ENCODE results near the gene QTRT2. TPM values are rescaled to one million over a fixed set of nuclear protein-coding genes. Genes with fewer than 3 reads are reported as not detected.

Gene QTRT2
- total and polyA plus RNA-seq, 3 donors from 2014 or later: 17.9 to 29.5 (median 24.0) TPM

GRCh38 chr3:114071786-114072185 lies 15.2 kb downstream of the QTRT2 start:
- no peaks in the 10 kb centered on the region for H3K4me1 ChIP-seq
- no peak for DNase-seq
- WGBS, 2 donors: 33 to 43% methylated on average over 1 of the region's 1 CpG
- H3K4me3 ChIP-seq: no peak overlapping the region
- TF ChIP-seq POLR2A (IDR thresholded peaks at IDR 0.05) (no peak), CTCF (IDR thresholded peaks at IDR 0.05) (no peak)
- intact Hi-C loops (cut with DNase I; ENCODE audit: low total_unique reads): no loop called here
- no peak overlapping the region for H3K27ac ChIP-seq
- H3K9me3 ChIP-seq: no peaks in the 10 kb centered on the region
- H3K36me3 ChIP-seq (ENCODE audit: low read depth, missing control alignments): no peaks in the 10 kb centered on the region
- H3K27me3 ChIP-seq: no peaks in the 10 kb centered on the region

GRCh38 chr3:114076711-114077110 lies 20.2 kb downstream of the QTRT2 start:
- H3K27ac ChIP-seq: no peak overlapping the region
- WGBS, 2 donors: 83 to 91% methylated on average over 5 to 6 of the region's 6 CpGs
- H3K36me3 ChIP-seq (ENCODE audit: low read depth, missing control alignments): no peaks in the 10 kb centered on the region
- no peak overlapping the region for H3K4me3 ChIP-seq
- no peaks in the 10 kb centered on the region for H3K9me3 ChIP-seq
- no peaks in the 10 kb centered on the region for H3K4me1 ChIP-seq
- intact Hi-C loops (cut with DNase I; ENCODE audit: low total_unique reads): no loop called here
- no peak for DNase-seq
- TF ChIP-seq CTCF (IDR thresholded peaks at IDR 0.05): no peak
- no peak for TF ChIP-seq POLR2A (IDR thresholded peaks at IDR 0.05)
- no peaks in the 10 kb centered on the region for H3K27me3 ChIP-seq

- intact Hi-C loops (cut with DNase I; ENCODE audit: low total_unique reads): no loop called here
- no peaks in the 10 kb centered on the region for H3K4me1 ChIP-seq
- DNase-seq: no peak
- TF ChIP-seq CTCF (IDR thresholded peaks at IDR 0.05): no peak
- no peak for TF ChIP-seq POLR2A (IDR thresholded peaks at IDR 0.05)
- H3K27me3 ChIP-seq: no peaks in the 10 kb centered on the region
- H3K36me3 ChIP-seq (ENCODE audit: low read depth, missing control alignments): no peaks in the 10 kb centered on the region
- no peak overlapping the region for H3K27ac ChIP-seq
- no peaks in the 10 kb centered on the region for H3K9me3 ChIP-seq
- H3K4me3 ChIP-seq: no peak overlapping the region
Measured at GRCh38 chr3:114078126-114078525, 21.6 kb downstream of the QTRT2 start.

GRCh38 chr3:114079761-114080160 lies 23.2 kb downstream of the QTRT2 start:
- 52 to 72% methylated on average over 5 of the region's 5 CpGs for WGBS, 2 donors
- Histone ChIP-seq H3K27ac (peak overlapping the region in 1 of 2 donors; percentile 1), H3K27me3 (no peaks in the 10 kb centered on the region), H3K9me3 (no peaks in the 10 kb centered on the region), H3K36me3 (ENCODE audit: low read depth, missing control alignments) (no peaks in the 10 kb centered on the region), H3K4me1 (no peaks in the 10 kb centered on the region), H3K4me3 (no peak overlapping the region)
- TF ChIP-seq POLR2A (IDR thresholded peaks at IDR 0.05): no peak
- TF ChIP-seq CTCF (IDR thresholded peaks at IDR 0.05): no peak
- no peak for DNase-seq
- intact Hi-C loops (cut with DNase I; ENCODE audit: low total_unique reads): no loop called here

- H3K27me3 ChIP-seq: no peaks in the 10 kb centered on the region
- DNase-seq: no peak
- no peaks in the 10 kb centered on the region for H3K4me1 ChIP-seq
- H3K9me3 ChIP-seq: no peaks in the 10 kb centered on the region
- H3K4me3 ChIP-seq: no peak overlapping the region
- H3K36me3 ChIP-seq (ENCODE audit: low read depth, missing control alignments): no peaks in the 10 kb centered on the region
- TF ChIP-seq POLR2A (IDR thresholded peaks at IDR 0.05) (no peak), CTCF (IDR thresholded peaks at IDR 0.05) (no peak)
- intact Hi-C loops (cut with DNase I; ENCODE audit: low total_unique reads): no loop called here
- H3K27ac ChIP-seq: peak overlapping the region in 1 of 2 donors; percentile 1
Measured at GRCh38 chr3:114080201-114080600, 23.7 kb downstream of the QTRT2 start.
